HG03045 (cell line): ENCODE measurements around the gene NFIC.
"Not testable (repeated sequence)": the region's sequence is repeated elsewhere in the genome, so short reads cannot be mapped to it uniquely, and the experiment has no call there.

Experiments used
- ATAC-seq: cut with Tn5 transposase; IDR thresholded peaks from one replicate; pipeline ENCODE4 v1.9.1; 2021; ENCODE audit warnings: mild to moderate bottlenecking, moderate library complexity; ENCODE audit not compliant: unreplicated experiment

NFIC gene

GRCh38 chr19:3506384-3507340, 140.3 kb downstream of the NFIC start:
- ATAC-seq, result peak; percentile 31

- ATAC-seq, result no peak
These were observed 141.2 kb downstream of the NFIC start for GRCh38 chr19:3507371-3508120.

- ATAC-seq, result not testable (repeated sequence)
These were observed 141.8 kb downstream of the NFIC start for GRCh38 chr19:3508121-3508661.

GRCh38 chr19:3508771-3509535, 142.6 kb downstream of the NFIC start:
- ATAC-seq, result no peak

GRCh38 chr19:3509566-3509989, 143.2 kb downstream of the NFIC start:
- ATAC-seq, result no peak

- ATAC-seq, result no peak
These were observed 144.3 kb downstream of the NFIC start for GRCh38 chr19:3510727-3511126.

- no peak for ATAC-seq
These were observed 145.3 kb downstream of the NFIC start for GRCh38 chr19:3511506-3512251.

GRCh38 chr19:3512562-3513228, 146.3 kb downstream of the NFIC start:
- no peak for ATAC-seq

GRCh38 chr19:3513229-3514140, 147.1 kb downstream of the NFIC start:
- no peak for ATAC-seq

- no peak for ATAC-seq
These were observed 148.5 kb downstream of the NFIC start for GRCh38 chr19:3514930-3515329.

GRCh38 chr19:3515891-3516422, 149.6 kb downstream of the NFIC start:
- no peak for ATAC-seq

- no peak for ATAC-seq
These were observed 150.4 kb downstream of the NFIC start for GRCh38 chr19:3516675-3517207.

- ATAC-seq, result no peak
These were observed 151.3 kb downstream of the NFIC start for GRCh38 chr19:3517638-3518037.

- no peak for ATAC-seq
These were observed 151.9 kb downstream of the NFIC start for GRCh38 chr19:3518255-3518654.

- no peak for ATAC-seq
These were observed 152.3 kb downstream of the NFIC start for GRCh38 chr19:3518659-3519058.
